Esophagus muscularis mucosa (tissue), 4 donors: ENCODE measurements around the gene BTRC.

Source experiments
- CTCF ChIP-seq, 3 experiments: fragments of 200-600 bp in 2 of 3; fragments of 450-650 bp in 1 of 3; sonication (generic) in 2 of 3; IDR thresholded peaks; one replicate each; pipeline ENCODE4 v1.5.1; 2017 to 2019; ENCODE audit warnings: antibody characterized with exemption in 3 of 3, mild to moderate bottlenecking in 2 of 3, moderate library complexity in 1 of 3
- EP300 ChIP-seq: sonication (generic); formaldehyde crosslinking; IDR thresholded peaks from one replicate; pipeline ENCODE4 v1.6.1; 2017; ENCODE audit warnings: antibody characterized with exemption
- POLR2AphosphoS5 ChIP-seq, 2 donors: sonication (generic); formaldehyde crosslinking; IDR thresholded peaks; one replicate each; pipeline ENCODE4 v1.6.1; 2017; ENCODE audit warnings: antibody characterized with exemption in 2 of 2

GRCh38 chr10:101341438-101341837, 12.5 kb upstream of the BTRC start:
- TF ChIP-seq CTCF (IDR thresholded peaks at IDR 0.05) (no peak), EP300 (no peak), POLR2AphosphoS5 (IDR thresholded peaks at IDR 0.05) (no peak)
